ENCODE data around the gene DUS1L.

- TF ChIP-seq CTCF (IDR thresholded peaks at IDR 0.05) = no peak
- TF ChIP-seq POLR2A (IDR thresholded peaks at IDR 0.05) = no peak
Measured at GRCh38 chr17:82022981-82023446, 42.6 kb downstream of the DUS1L start, which contains the start of gene LRRC45.
